HepG2 (cell line): ENCODE results near the gene OST4.
A peak's percentile ranks its signal among the peaks of the same experiment; 100 is the strongest.

Experiments used
- AHR ChIP-seq: IDR thresholded peaks from 2 replicates; pipeline ENCODE4 v1.6.1; 2018; ENCODE audit warnings: missing genetic modification reagents, missing compliant biosample characterization
- ATF1 ChIP-seq: IDR thresholded peaks from 2 replicates; pipeline ENCODE4 v1.6.1; 2016; ENCODE audit warnings: mild to moderate bottlenecking, control low read depth
- CCDC6 ChIP-seq: sonication (generic); formaldehyde crosslinking; IDR thresholded peaks from 2 replicates; pipeline ENCODE4 v1.8.1; 2022; ENCODE audit warnings: mild to moderate bottlenecking, missing genetic modification reagents, moderate library complexity
- CSRNP1 ChIP-seq: sonication (generic); formaldehyde crosslinking; IDR thresholded peaks from 2 replicates; pipeline ENCODE4 v1.8.1; 2023; ENCODE audit warnings: mild to moderate bottlenecking, missing genetic modification reagents
- CTCF ChIP-seq: sonication (generic); formaldehyde crosslinking; IDR thresholded peaks from 2 replicates; pipeline ENCODE4 v1.5.0; 2020; ENCODE audit warnings: mild to moderate bottlenecking, missing genetic modification reagents, moderate library complexity
- FOXP4 ChIP-seq: sonication (generic); formaldehyde crosslinking; IDR thresholded peaks from 2 replicates; pipeline ENCODE4 v1.4.0; 2020; ENCODE audit warnings: missing genetic modification reagents
- GABPA ChIP-seq, 2 experiments: IDR thresholded peaks; 2 replicates each; pipeline ENCODE4 v1.6.1; 2011 to 2016; ENCODE audit warnings: low read depth in 2 of 2, low read length in 1 of 2, missing biosample characterization in 1 of 2, missing genetic modification characterization in 1 of 2
- GPBP1L1 ChIP-seq: sonication (generic); formaldehyde crosslinking; IDR thresholded peaks from 2 replicates; pipeline ENCODE4 v1.5.0; 2020; ENCODE audit warnings: mild to moderate bottlenecking, missing genetic modification reagents
- HDAC1 ChIP-seq: sonication (generic); formaldehyde crosslinking; IDR thresholded peaks from 2 replicates; pipeline ENCODE4 v1.5.1; 2020; ENCODE audit warnings: mild to moderate bottlenecking, missing genetic modification reagents
- MZF1 ChIP-seq: sonication (generic); formaldehyde crosslinking; IDR thresholded peaks from 2 replicates; pipeline ENCODE4 v1.8.1; 2023; ENCODE audit warnings: mild to moderate bottlenecking, missing genetic modification reagents, borderline replicate concordance
- SIN3A ChIP-seq: IDR thresholded peaks from 2 replicates; pipeline ENCODE4 v1.6.1; 2011; ENCODE audit warnings: low read depth, mild to moderate bottlenecking, control low read depth, low read length, borderline replicate concordance
- TBP ChIP-seq: sonication (generic); formaldehyde crosslinking; IDR thresholded peaks from 2 replicates; pipeline ENCODE4 v1.5.0; 2020; ENCODE audit warnings: missing genetic modification reagents
- ZNF274 ChIP-seq: sonication (generic); formaldehyde crosslinking; IDR thresholded peaks from 2 replicates; pipeline ENCODE4 v1.5.1; 2020; ENCODE audit warnings: mild to moderate bottlenecking, missing genetic modification reagents
- ZNF3 ChIP-seq: IDR thresholded peaks from 2 replicates; pipeline ENCODE4 v1.7.0; 2017; ENCODE audit warnings: inconsistent platforms

GRCh38 chr2:27083410-27084296 lies 12.2 kb upstream of the OST4 start:
- TF ChIP-seq MZF1 (CRISPR knock-in tag) (no peak), FOXP4 (CRISPR knock-in tag) (no peak), AHR (CRISPR knock-in tag) (peak; percentile 16; the same call in 1 of the 2 replicates), CCDC6 (CRISPR knock-in tag) (no peak), CTCF (CRISPR knock-in tag) (no peak), HDAC1 (CRISPR knock-in tag) (no peak), SIN3A (no peak), ZNF274 (CRISPR knock-in tag) (no peak), TBP (CRISPR knock-in tag) (no peak), GABPA (IDR thresholded peaks at IDR 0.05; ENCODE audit: low read depth, low read length) (no peak), GABPA (CRISPR knock-in tag; IDR thresholded peaks at IDR 0.05; ENCODE audit: low read depth) (no peak), GPBP1L1 (CRISPR knock-in tag) (no peak), ZNF3 (CRISPR knock-in tag) (no peak), ATF1 (no peak), CSRNP1 (CRISPR knock-in tag) (no peak)
